H9 (cell line): ENCODE results near the gene CWC22. TPM values are rescaled to one million over a fixed set of nuclear protein-coding genes. Genes with fewer than 3 reads are reported as not detected.

Experiments used
- DNase-seq: peaks from one replicate; pipeline ENCODE4 v3.0.0-alpha.2; 2017
- H2AFZ ChIP-seq: one replicate; pipeline ENCODE4 v1.6.1; 2013; ENCODE audit warnings: mild to moderate bottlenecking, low read length, control low read depth, moderate library complexity
- H2AK5ac ChIP-seq: 2 replicates; pipeline ENCODE4 v1.6.1; 2013; ENCODE audit warnings: low read length, control low read depth, mixed read lengths; ENCODE audit not compliant: insufficient read length
- H2BK120ac ChIP-seq: one replicate; pipeline ENCODE4 v1.6.1; 2013; ENCODE audit warnings: low read depth, mild to moderate bottlenecking, low read length, control low read depth, inconsistent platforms; ENCODE audit not compliant: poor library complexity, severe bottlenecking
- H2BK12ac ChIP-seq: 2 replicates; pipeline ENCODE4 v1.6.1; 2013; ENCODE audit warnings: low read length, control low read depth, mixed read lengths, low read depth; ENCODE audit not compliant: insufficient read length
- H2BK15ac ChIP-seq: 2 replicates; pipeline ENCODE4 v1.6.1; 2013; ENCODE audit warnings: low read depth, low read length, control low read depth
- H2BK20ac ChIP-seq: one replicate; pipeline ENCODE4 v1.6.1; 2013; ENCODE audit warnings: low read depth, mild to moderate bottlenecking, low read length, control low read depth, inconsistent platforms; ENCODE audit not compliant: poor library complexity, severe bottlenecking
- H2BK5ac ChIP-seq: 2 replicates; pipeline ENCODE4 v1.6.1; 2013; ENCODE audit warnings: low read length, control low read depth, mixed read lengths; ENCODE audit not compliant: insufficient read length
- H3K14ac ChIP-seq: 2 replicates; pipeline ENCODE4 v1.6.1; 2013; ENCODE audit warnings: low read length, control low read depth; ENCODE audit not compliant: insufficient read depth
- H3K18ac ChIP-seq: 2 replicates; pipeline ENCODE4 v1.6.1; 2013; ENCODE audit warnings: low read depth, mild to moderate bottlenecking, mixed read lengths, low read length, control low read depth; ENCODE audit not compliant: insufficient read length
- H3K23ac ChIP-seq: 2 replicates; pipeline ENCODE4 v1.6.1; 2013; ENCODE audit warnings: low read length, control low read depth, mixed read lengths, low read depth; ENCODE audit not compliant: insufficient read length
- H3K23me2 ChIP-seq: 2 replicates; pipeline ENCODE4 v1.6.1; 2013; ENCODE audit warnings: low read depth, mild to moderate bottlenecking, mixed read lengths, low read length, control low read depth; ENCODE audit not compliant: insufficient read length, poor library complexity, severe bottlenecking
- H3K27ac ChIP-seq: 2 replicates; pipeline ENCODE4 v1.5.1; 2013; ENCODE audit warnings: low read length, control low read depth, mixed read lengths, low read depth; ENCODE audit not compliant: insufficient read length
- H3K27me3 ChIP-seq: 2 replicates; pipeline ENCODE4 v1.6.1; 2013; ENCODE audit warnings: low read length, control low read depth, inconsistent platforms; ENCODE audit not compliant: insufficient read depth
- H3K4ac ChIP-seq: 2 replicates; pipeline ENCODE4 v1.6.1; 2013; ENCODE audit warnings: low read depth, mild to moderate bottlenecking, control low read depth, inconsistent platforms, low read length, moderate library complexity
- H3K4me1 ChIP-seq: 2 replicates; pipeline ENCODE4 v1.6.1; 2013; ENCODE audit warnings: low read length, control low read depth, inconsistent platforms; ENCODE audit not compliant: insufficient read depth
- H3K4me2 ChIP-seq: 2 replicates; pipeline ENCODE4 v1.6.1; 2013; ENCODE audit warnings: low read length, control low read depth, mixed read lengths; ENCODE audit not compliant: insufficient read length, insufficient read depth
- H3K56ac ChIP-seq: 2 replicates; pipeline ENCODE4 v1.6.1; 2013; ENCODE audit warnings: low read depth, mild to moderate bottlenecking, mixed read lengths, low read length, control low read depth; ENCODE audit not compliant: insufficient read length
- H3K79me1 ChIP-seq: 2 replicates; pipeline ENCODE4 v1.6.1; 2013; ENCODE audit warnings: low read depth, mild to moderate bottlenecking, moderate library complexity, low read length, control low read depth, inconsistent platforms; ENCODE audit not compliant: insufficient read depth, poor library complexity, severe bottlenecking
- H3K79me2 ChIP-seq: 2 replicates; pipeline ENCODE4 v1.6.1; 2013; ENCODE audit warnings: low read length, control low read depth, inconsistent platforms; ENCODE audit not compliant: insufficient read depth
- H3K9ac ChIP-seq: 2 replicates; pipeline ENCODE4 v1.6.1; 2013; ENCODE audit warnings: low read length, control low read depth, mixed read lengths; ENCODE audit not compliant: insufficient read length; ENCODE audit errors: extremely low read depth
- H3K9me3 ChIP-seq: one replicate; pipeline ENCODE4 v1.6.1; 2013; ENCODE audit warnings: low read depth, low read length, inconsistent platforms; ENCODE audit not compliant: control insufficient read depth
- H3T11ph ChIP-seq: one replicate; pipeline ENCODE4 v1.6.1; 2013; ENCODE audit warnings: mild to moderate bottlenecking, low read length, control low read depth, inconsistent platforms
- H4K20me1 ChIP-seq: one replicate; pipeline ENCODE4 v1.6.1; 2013; ENCODE audit not compliant: control insufficient read depth, insufficient read length, insufficient read depth
- H4K5ac ChIP-seq: 2 replicates; pipeline ENCODE4 v1.6.1; 2013; ENCODE audit warnings: low read depth, mild to moderate bottlenecking, mixed read lengths, low read length, control low read depth; ENCODE audit not compliant: insufficient read length
- H4K8ac ChIP-seq: replicated peaks from 2 replicates; pipeline ENCODE4 v1.6.1; 2013; ENCODE audit warnings: low read length, control low read depth, mixed read lengths, low read depth; ENCODE audit not compliant: insufficient read length
- H4K91ac ChIP-seq: 2 replicates; pipeline ENCODE4 v1.6.1; 2013; ENCODE audit warnings: low read depth, mild to moderate bottlenecking, moderate library complexity, mixed read lengths, low read length, control low read depth; ENCODE audit not compliant: insufficient read length
- H3K27ac Mint-ChIP-seq, 3 experiments: 2 replicates in 2 of 3; 3 replicates in 1 of 3; pipeline ENCODE4 v1.8.0; 2020 to 2021; ENCODE audit warnings: mixed read lengths in 3 of 3, mild to moderate bottlenecking in 1 of 3, moderate library complexity in 1 of 3
- H3K27me3 Mint-ChIP-seq: 2 replicates; pipeline ENCODE4 v1.8.0; 2021; ENCODE audit warnings: low read depth, mild to moderate bottlenecking, moderate library complexity, mixed read lengths
- H3K36me3 Mint-ChIP-seq, 3 experiments: 2 replicates in 2 of 3; 3 replicates in 1 of 3; pipeline ENCODE4 v1.8.0; 2020 to 2021; ENCODE audit warnings: low read depth in 3 of 3, mixed read lengths in 3 of 3; ENCODE audit not compliant: insufficient read depth in 1 of 3
- H3K4me1 Mint-ChIP-seq, 2 experiments: 2 replicates each; pipeline ENCODE4 v1.8.0; 2020; ENCODE audit warnings: mixed read lengths in 2 of 2
- H3K4me3 Mint-ChIP-seq, 2 experiments: 2 replicates in 1 of 2; 3 replicates in 1 of 2; pipeline ENCODE4 v1.8.0; 2020 to 2021; ENCODE audit warnings: mild to moderate bottlenecking in 2 of 2, mixed read lengths in 2 of 2, moderate library complexity in 1 of 2
- H3K9me3 Mint-ChIP-seq, 2 experiments: 2 replicates in 1 of 2; 3 replicates in 1 of 2; pipeline ENCODE4 v1.8.0; 2020; ENCODE audit warnings: mild to moderate bottlenecking in 2 of 2, mixed read lengths in 2 of 2, moderate library complexity in 1 of 2
- CTCF ChIP-seq: fragments of 200-600 bp; sonication (generic); conservative IDR thresholded peaks from 3 replicates; pipeline ENCODE4 v1.8.0; 2021; ENCODE audit warnings: antibody characterized with exemption, mild to moderate bottlenecking
- WGBS: extraction: QIAGEN DNeasy Blood & Tissue Kit; methylation state at CpG from one replicate; pipeline ENCODE4 v1.1.7; 2013; ENCODE audit warnings: missing lambda C conversion rate, low lambda C conversion rate, mixed read lengths; ENCODE audit not compliant: insufficient read length; ENCODE audit errors: extremely low coverage; 5-methylcytosine and 5-hydroxymethylcytosine counted together
- total RNA-seq: library from RNA; stranded (reverse); gene quantifications from 2 replicates; pipeline ENCODE4 v1.2.1, GENCODE V29; 2021

Gene CWC22
- total RNA-seq, 1 experiment from 2014 or later: 43.4 TPM

- no CpG with 5 or more reads among the region's 1 CpG for WGBS
- no peak overlapping the region for H2BK20ac ChIP-seq
- H3K23ac ChIP-seq: no peak overlapping the region
- H2BK12ac ChIP-seq: no peak overlapping the region
- TF ChIP-seq CTCF: peak; percentile 18; the same call in 1 of the 3 replicates
- H3K18ac ChIP-seq: no peak overlapping the region
- H2BK5ac ChIP-seq: no peak overlapping the region
- Mint-ChIP-seq H3K9me3 (no peaks in the 10 kb centered on the region), H3K27me3 (no peaks in the 10 kb centered on the region), H3K4me3 (no peak overlapping the region), H3K27ac (no peak overlapping the region), H3K4me1 (peaks cover 21 to 25% of the 10 kb centered on the region in 2 experiments), H3K36me3 (peaks cover 29 to 68% (median 51%) of the 10 kb centered on the region in 3 experiments)
- H3K56ac ChIP-seq: no peak overlapping the region
- DNase-seq: peak; percentile 34
- H3K79me2 ChIP-seq: no peaks in the 10 kb centered on the region; the same call in 1 of the 2 replicates
- no peaks in the 10 kb centered on the region for H3K9me3 ChIP-seq
- no peaks in the 10 kb centered on the region for H3K23me2 ChIP-seq
- H4K8ac ChIP-seq: no peak overlapping the region
- H3K27ac ChIP-seq: no peak overlapping the region
- H3K9ac ChIP-seq: no peak overlapping the region
- no peaks in the 10 kb centered on the region for H3K79me1 ChIP-seq
- no peak overlapping the region for H3K14ac ChIP-seq
- no peaks in the 10 kb centered on the region for H3K4me1 ChIP-seq
- H2BK15ac ChIP-seq: no peak overlapping the region
- H2BK120ac ChIP-seq: no peak overlapping the region
- no peaks in the 10 kb centered on the region for H4K20me1 ChIP-seq
- no peaks in the 10 kb centered on the region for H3K27me3 ChIP-seq
- no peak overlapping the region for H4K5ac ChIP-seq
- H2AK5ac ChIP-seq: no peak overlapping the region
- H3T11ph ChIP-seq: no peak overlapping the region
- H4K91ac ChIP-seq: no peak overlapping the region
- H3K4ac ChIP-seq: no peak overlapping the region
- H2AFZ ChIP-seq: no peak overlapping the region
- H3K4me2 ChIP-seq: no peak overlapping the region
These were observed 19.2 kb downstream of the CWC22 start for GRCh38 chr2:179987916-179988315.
